HG03432 (cell line): Measurements from ENCODE around the gene MEIOC.
"Not testable (repeated sequence)": the region's sequence is repeated elsewhere in the genome, so short reads cannot be mapped to it uniquely, and the experiment has no call there.

ENCODE experiments used
- ATAC-seq: cut with Tn5 transposase; IDR thresholded peaks from one replicate; pipeline ENCODE4 v1.9.1; 2021; ENCODE audit warnings: mild to moderate bottlenecking, moderate library complexity; ENCODE audit not compliant: unreplicated experiment

The MEIOC gene

GRCh38 chr17:44700288-44700687, 44.0 kb downstream of the MEIOC start:
- ATAC-seq: not testable (repeated sequence)

- no peak for ATAC-seq
These were observed 51.6 kb downstream of the MEIOC start for GRCh38 chr17:44707755-44708400.

GRCh38 chr17:44708401-44709263, 52.4 kb downstream of the MEIOC start, which contains the start of gene DBF4B:
Gene DBF4B (plus strand): TSS chr17:44708665. CDS start chr17:44708821, 156 bp downstream.
- no peak for ATAC-seq

- ATAC-seq: no peak
These were observed 63.2 kb downstream of the MEIOC start for GRCh38 chr17:44719444-44719843.

- ATAC-seq: no peak
These were observed 66.0 kb downstream of the MEIOC start for GRCh38 chr17:44722254-44722653.
